Thyroid gland (tissue), 4 donors: ENCODE results near the gene SUMF1.

Experiments used
- POLR2A ChIP-seq, 2 donors: fragments of 450-650 bp; IDR thresholded peaks; one replicate each; pipeline ENCODE4 v1.6.1; 2017; ENCODE audit warnings: antibody characterized with exemption in 2 of 2, mild to moderate bottlenecking in 2 of 2, moderate library complexity in 1 of 2
- TF ChIP-seq, protein P1 (sequence below), 6 experiments: fragments of 200-600 bp in 3 of 6; fragments of 450-650 bp in 3 of 6; sonication (generic) in 3 of 6; IDR thresholded peaks; one replicate each; pipeline ENCODE4 v1.5.1; 2016 to 2019; ENCODE audit warnings: antibody characterized with exemption in 6 of 6, mild to moderate bottlenecking in 2 of 6, inconsistent platforms in 1 of 6, moderate library complexity in 1 of 6

DNA sequence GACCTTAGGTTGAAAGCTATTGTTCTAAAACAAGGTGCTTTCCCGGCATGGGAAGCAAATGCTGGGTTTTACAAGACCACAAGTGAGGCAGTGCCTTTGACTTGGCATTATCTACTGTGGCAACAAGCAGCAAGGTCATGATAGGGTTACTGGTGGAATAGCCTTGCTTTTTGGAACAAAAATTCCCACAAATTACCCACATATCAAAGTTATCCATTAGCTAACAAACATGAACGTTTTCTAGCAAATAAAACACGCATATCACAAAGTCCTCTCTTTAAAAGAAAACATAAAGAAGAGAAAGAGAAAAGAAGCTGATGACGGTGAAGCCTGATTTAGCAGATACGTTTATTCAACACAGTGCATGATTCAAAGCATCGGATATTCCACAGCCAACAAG lies 106.3 kb downstream of the SUMF1 start:
- TF ChIP-seq, protein P1, sequence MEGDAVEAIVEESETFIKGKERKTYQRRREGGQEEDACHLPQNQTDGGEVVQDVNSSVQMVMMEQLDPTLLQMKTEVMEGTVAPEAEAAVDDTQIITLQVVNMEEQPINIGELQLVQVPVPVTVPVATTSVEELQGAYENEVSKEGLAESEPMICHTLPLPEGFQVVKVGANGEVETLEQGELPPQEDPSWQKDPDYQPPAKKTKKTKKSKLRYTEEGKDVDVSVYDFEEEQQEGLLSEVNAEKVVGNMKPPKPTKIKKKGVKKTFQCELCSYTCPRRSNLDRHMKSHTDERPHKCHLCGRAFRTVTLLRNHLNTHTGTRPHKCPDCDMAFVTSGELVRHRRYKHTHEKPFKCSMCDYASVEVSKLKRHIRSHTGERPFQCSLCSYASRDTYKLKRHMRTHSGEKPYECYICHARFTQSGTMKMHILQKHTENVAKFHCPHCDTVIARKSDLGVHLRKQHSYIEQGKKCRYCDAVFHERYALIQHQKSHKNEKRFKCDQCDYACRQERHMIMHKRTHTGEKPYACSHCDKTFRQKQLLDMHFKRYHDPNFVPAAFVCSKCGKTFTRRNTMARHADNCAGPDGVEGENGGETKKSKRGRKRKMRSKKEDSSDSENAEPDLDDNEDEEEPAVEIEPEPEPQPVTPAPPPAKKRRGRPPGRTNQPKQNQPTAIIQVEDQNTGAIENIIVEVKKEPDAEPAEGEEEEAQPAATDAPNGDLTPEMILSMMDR (IDR thresholded peaks at IDR 0.05): no peak
- TF ChIP-seq POLR2A (IDR thresholded peaks at IDR 0.05): no peak
